ENCODE data around the gene EFCAB12.

The EFCAB12 gene

GRCh38 chr3:129356756-129357425, 71.5 kb downstream of the EFCAB12 start:
- TF ChIP-seq TAF1 (IDR thresholded peaks at IDR 0.05; ENCODE audit: low read depth) = no peak
- TF ChIP-seq TCF12 (IDR thresholded peaks at IDR 0.05; ENCODE audit: low read depth) = no peak
- no peak for TF ChIP-seq RAD21 (IDR thresholded peaks at IDR 0.05; ENCODE audit: low read depth)
- TF ChIP-seq CEBPB (IDR thresholded peaks at IDR 0.05) = no peak
- TF ChIP-seq EP300 (IDR thresholded peaks at IDR 0.05; ENCODE audit: borderline replicate concordance) = no peak
- TF ChIP-seq MAX (IDR thresholded peaks at IDR 0.05) = no peak
- TF ChIP-seq YY1 (IDR thresholded peaks at IDR 0.05; ENCODE audit: low read depth) = no peak

- TF ChIP-seq, protein P1, sequence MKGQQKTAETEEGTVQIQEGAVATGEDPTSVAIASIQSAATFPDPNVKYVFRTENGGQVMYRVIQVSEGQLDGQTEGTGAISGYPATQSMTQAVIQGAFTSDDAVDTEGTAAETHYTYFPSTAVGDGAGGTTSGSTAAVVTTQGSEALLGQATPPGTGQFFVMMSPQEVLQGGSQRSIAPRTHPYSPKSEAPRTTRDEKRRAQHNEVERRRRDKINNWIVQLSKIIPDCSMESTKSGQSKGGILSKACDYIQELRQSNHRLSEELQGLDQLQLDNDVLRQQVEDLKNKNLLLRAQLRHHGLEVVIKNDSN (IDR thresholded peaks at IDR 0.05) = no peak
- no peak for TF ChIP-seq FOXM1 (IDR thresholded peaks at IDR 0.05; ENCODE audit: borderline replicate concordance, low read depth)
- TF ChIP-seq CREB1 (IDR thresholded peaks at IDR 0.05; ENCODE audit: low read depth) = no peak
- no peak for TF ChIP-seq TEAD4 (IDR thresholded peaks at IDR 0.05)
- no peak for TF ChIP-seq MAX (IDR thresholded peaks at IDR 0.05)
- TF ChIP-seq NFIC (IDR thresholded peaks at IDR 0.05) = no peak
- TF ChIP-seq EP300 (IDR thresholded peaks at IDR 0.05; ENCODE audit: borderline replicate concordance) = no peak
- no peak for TF ChIP-seq YY1 (IDR thresholded peaks at IDR 0.05; ENCODE audit: low read depth)
- no peak for TF ChIP-seq RAD21 (IDR thresholded peaks at IDR 0.05; ENCODE audit: low read depth)
- no peak for TF ChIP-seq TCF12 (IDR thresholded peaks at IDR 0.05; ENCODE audit: low read depth)
- no peak for TF ChIP-seq ZBTB7A (IDR thresholded peaks at IDR 0.05; ENCODE audit: low read depth)
- no peak for TF ChIP-seq EGR1 (IDR thresholded peaks at IDR 0.05)
- no peak for TF ChIP-seq REST (IDR thresholded peaks at IDR 0.05; ENCODE audit: low read depth)
- TF ChIP-seq CEBPB (IDR thresholded peaks at IDR 0.05) = no peak
- no peak for TF ChIP-seq TAF1 (IDR thresholded peaks at IDR 0.05; ENCODE audit: low read depth)
Measured at GRCh38 chr3:129353589-129353941, 74.9 kb downstream of the EFCAB12 start.

DNA sequence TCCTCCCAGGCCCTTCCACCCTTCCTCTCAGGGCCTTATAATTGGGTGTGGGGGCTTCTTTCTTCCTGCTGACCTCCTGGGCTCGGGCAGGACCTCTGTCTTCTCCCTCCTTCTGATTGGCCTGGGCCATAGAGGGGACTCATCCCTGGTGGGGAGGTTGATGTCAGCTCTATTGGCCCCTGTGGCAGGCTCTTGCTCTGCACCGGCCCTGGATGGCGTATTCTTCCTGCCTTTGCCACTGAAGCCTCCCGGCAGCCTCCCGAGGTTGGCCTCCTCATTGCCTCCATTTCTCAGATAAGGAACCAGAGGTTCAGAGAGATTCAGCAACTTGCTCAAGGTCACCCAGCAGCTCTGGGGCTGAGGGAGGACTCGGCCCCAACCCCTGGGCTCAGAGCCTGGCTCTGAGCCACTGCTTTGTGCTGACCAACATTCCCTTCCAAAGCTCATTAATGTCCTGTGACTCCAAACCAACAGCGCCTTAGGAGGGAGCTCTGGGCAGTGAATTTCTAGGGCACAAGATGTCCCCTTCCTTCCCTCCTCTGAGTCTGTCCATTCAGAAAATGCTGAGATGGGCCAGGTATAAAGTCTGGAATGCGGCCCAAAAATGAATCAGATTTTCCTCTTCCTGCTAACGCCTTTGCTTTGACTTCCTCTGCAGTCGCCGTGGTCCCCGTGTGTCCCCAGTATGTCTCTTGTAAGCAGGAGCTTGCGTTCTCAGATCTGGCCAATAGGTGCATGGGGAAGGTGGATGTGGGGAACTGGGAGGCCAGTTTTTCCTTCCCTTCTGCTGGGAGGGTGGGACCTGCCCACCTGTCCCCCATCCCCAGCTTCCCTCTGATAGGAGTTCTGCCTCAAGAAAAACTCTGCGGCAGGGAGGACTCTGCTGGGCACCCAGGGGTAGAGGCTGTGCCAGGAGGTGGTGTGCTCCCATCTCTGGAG, 75.5 kb downstream of the EFCAB12 start:
- no peak for TF ChIP-seq MAX (IDR thresholded peaks at IDR 0.05)
- no peak for TF ChIP-seq TAF1 (IDR thresholded peaks at IDR 0.05; ENCODE audit: low read depth)
- no peak for TF ChIP-seq RAD21 (IDR thresholded peaks at IDR 0.05; ENCODE audit: low read depth)
- no peak for TF ChIP-seq EP300 (IDR thresholded peaks at IDR 0.05; ENCODE audit: borderline replicate concordance)
- TF ChIP-seq, protein P1 (IDR thresholded peaks at IDR 0.05) = no peak
- TF ChIP-seq REST (IDR thresholded peaks at IDR 0.05; ENCODE audit: low read depth) = no peak
- no peak for TF ChIP-seq ZBTB7A (IDR thresholded peaks at IDR 0.05; ENCODE audit: low read depth)
- no peak for TF ChIP-seq NFIC (IDR thresholded peaks at IDR 0.05)
- TF ChIP-seq FOXM1 (IDR thresholded peaks at IDR 0.05; ENCODE audit: borderline replicate concordance, low read depth) = no peak
- TF ChIP-seq YY1 (IDR thresholded peaks at IDR 0.05; ENCODE audit: low read depth) = no peak
- no peak for TF ChIP-seq TEAD4 (IDR thresholded peaks at IDR 0.05)
- no peak for TF ChIP-seq CREB1 (IDR thresholded peaks at IDR 0.05; ENCODE audit: low read depth)
- TF ChIP-seq CEBPB (IDR thresholded peaks at IDR 0.05) = no peak

- TF ChIP-seq EGR1 (IDR thresholded peaks at IDR 0.05) = no peak
- TF ChIP-seq, protein P1 (IDR thresholded peaks at IDR 0.05) = no peak
- no peak for TF ChIP-seq CEBPB (IDR thresholded peaks at IDR 0.05)
- no peak for TF ChIP-seq YY1 (IDR thresholded peaks at IDR 0.05; ENCODE audit: low read depth)
- TF ChIP-seq TAF1 (IDR thresholded peaks at IDR 0.05; ENCODE audit: low read depth) = no peak
- TF ChIP-seq TEAD4 (IDR thresholded peaks at IDR 0.05) = no peak
- TF ChIP-seq ZBTB7A (IDR thresholded peaks at IDR 0.05; ENCODE audit: low read depth) = no peak
- no peak for TF ChIP-seq TCF12 (IDR thresholded peaks at IDR 0.05; ENCODE audit: low read depth)
- TF ChIP-seq REST (IDR thresholded peaks at IDR 0.05; ENCODE audit: low read depth) = no peak
- TF ChIP-seq EP300 (IDR thresholded peaks at IDR 0.05; ENCODE audit: borderline replicate concordance) = no peak
- no peak for TF ChIP-seq CREB1 (IDR thresholded peaks at IDR 0.05; ENCODE audit: low read depth)
- no peak for TF ChIP-seq NFIC (IDR thresholded peaks at IDR 0.05)
- TF ChIP-seq RAD21 (IDR thresholded peaks at IDR 0.05; ENCODE audit: low read depth) = no peak
- no peak for TF ChIP-seq MAX (IDR thresholded peaks at IDR 0.05)
- TF ChIP-seq FOXM1 (IDR thresholded peaks at IDR 0.05; ENCODE audit: borderline replicate concordance, low read depth) = no peak
Measured at GRCh38 chr3:129352045-129352444, 76.4 kb downstream of the EFCAB12 start.
